ENCODE data around the gene ANXA6.

Gene ANXA6

GRCh38 chr5:151130235-151130921 is 27.2 kb downstream of the ANXA6 start:
- no peak for DNase-seq (ENCODE audit: low read depth in 2 of 2)

- DNase-seq (ENCODE audit: low read depth in 2 of 2), result no peak
These were observed 28.8 kb downstream of the ANXA6 start for GRCh38 chr5:151128817-151129216.

- no peak for DNase-seq (ENCODE audit: low read depth in 2 of 2)
These were observed 29.7 kb downstream of the ANXA6 start for GRCh38 chr5:151127926-151128325.

GRCh38 chr5:151126199-151126645 is 31.4 kb downstream of the ANXA6 start:
- peak; percentile 26 to 37 for DNase-seq (ENCODE audit: low read depth in 2 of 2)

- DNase-seq (ENCODE audit: low read depth in 2 of 2), result no peak
These were observed 32.2 kb downstream of the ANXA6 start for GRCh38 chr5:151125421-151125820.

GRCh38 chr5:151123897-151124751 is 33.5 kb downstream of the ANXA6 start:
- DNase-seq (ENCODE audit: low read depth in 2 of 2), result peak; percentile 56

GRCh38 chr5:151122828-151123227 is 34.8 kb downstream of the ANXA6 start:
- DNase-seq (ENCODE audit: low read depth in 2 of 2), result no peak

- DNase-seq (ENCODE audit: low read depth in 2 of 2), result no peak
These were observed 35.9 kb downstream of the ANXA6 start for GRCh38 chr5:151121665-151122064.

GRCh38 chr5:151121095-151121494 is 36.5 kb downstream of the ANXA6 start:
- DNase-seq (ENCODE audit: low read depth in 2 of 2), result no peak

GRCh38 chr5:151118913-151119575 is 38.5 kb downstream of the ANXA6 start:
- DNase-seq (ENCODE audit: low read depth in 2 of 2), result no peak

GRCh38 chr5:151115272-151115905 is 42.2 kb downstream of the ANXA6 start:
- peak in 1 of 2 donors; percentile 63 for DNase-seq (ENCODE audit: low read depth in 2 of 2)

- DNase-seq (ENCODE audit: low read depth in 2 of 2), result no peak
These were observed 43.9 kb downstream of the ANXA6 start for GRCh38 chr5:151113651-151114050.

GRCh38 chr5:151110992-151111391 is 46.6 kb downstream of the ANXA6 start:
- no peak for DNase-seq (ENCODE audit: low read depth in 2 of 2)

- DNase-seq (ENCODE audit: low read depth in 2 of 2), result no peak
These were observed 47.4 kb downstream of the ANXA6 start for GRCh38 chr5:151110122-151110681.

- no peak for DNase-seq (ENCODE audit: low read depth in 2 of 2)
These were observed 49.0 kb downstream of the ANXA6 start for GRCh38 chr5:151108566-151108965.

GRCh38 chr5:151107738-151108520 is 49.6 kb downstream of the ANXA6 start:
- no peak for DNase-seq (ENCODE audit: low read depth in 2 of 2)

GRCh38 chr5:151107084-151107483 is 50.5 kb downstream of the ANXA6 start:
- DNase-seq (ENCODE audit: low read depth in 2 of 2), result no peak

- DNase-seq (ENCODE audit: low read depth in 2 of 2), result no peak
These were observed 51.1 kb downstream of the ANXA6 start for GRCh38 chr5:151106509-151106908.

GRCh38 chr5:151106043-151106442 is 51.5 kb downstream of the ANXA6 start:
- DNase-seq (ENCODE audit: low read depth in 2 of 2), result no peak

GRCh38 chr5:151105561-151105960 is 52.0 kb downstream of the ANXA6 start:
- no peak for DNase-seq (ENCODE audit: low read depth in 2 of 2)

- no peak for DNase-seq (ENCODE audit: low read depth in 2 of 2)
These were observed 52.8 kb downstream of the ANXA6 start for GRCh38 chr5:151104795-151105194.

Data from stimulated activated CD8-positive, alpha-beta memory T cell treated with anti-CD3 and anti-CD28 coated beads, Interleukin-15, amount 100 ng/mL, for 4 hours (primary cell).